ENCODE data around the gene LTBP2.
"Not testable (repeated sequence)": the region's sequence is repeated elsewhere in the genome, so short reads cannot be mapped to it uniquely, and the experiment has no call there.

The LTBP2 gene

DNA sequence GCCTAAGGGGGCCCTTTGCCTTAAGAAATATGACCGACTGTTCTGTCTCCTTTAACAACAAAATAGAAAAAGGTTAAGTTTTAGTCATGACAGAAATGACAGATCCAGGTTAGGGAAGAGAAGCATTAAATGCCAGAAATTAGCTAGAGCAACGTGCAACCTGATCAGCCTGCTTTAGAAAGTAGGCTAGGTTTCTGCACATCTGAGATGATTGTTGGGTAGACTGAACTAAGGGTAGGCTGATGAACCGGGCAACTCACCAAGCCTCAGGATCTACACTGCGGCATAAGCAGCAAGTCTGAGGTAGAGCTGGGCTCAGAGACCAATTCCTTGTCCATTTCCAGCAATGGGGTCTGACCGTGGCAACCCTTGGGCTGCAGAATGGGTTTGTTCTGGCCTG is 148.3 kb downstream of the LTBP2 start:
- no peak for DNase-seq (ENCODE audit: low spot score)
- in situ Hi-C loops (cut with MboI; ENCODE audit: low pct_unique_long_range_greater_than_20kb, low sequenced_read_pairs, unreplicated experiment) = no loop called here
- TF ChIP-seq, protein P1, sequence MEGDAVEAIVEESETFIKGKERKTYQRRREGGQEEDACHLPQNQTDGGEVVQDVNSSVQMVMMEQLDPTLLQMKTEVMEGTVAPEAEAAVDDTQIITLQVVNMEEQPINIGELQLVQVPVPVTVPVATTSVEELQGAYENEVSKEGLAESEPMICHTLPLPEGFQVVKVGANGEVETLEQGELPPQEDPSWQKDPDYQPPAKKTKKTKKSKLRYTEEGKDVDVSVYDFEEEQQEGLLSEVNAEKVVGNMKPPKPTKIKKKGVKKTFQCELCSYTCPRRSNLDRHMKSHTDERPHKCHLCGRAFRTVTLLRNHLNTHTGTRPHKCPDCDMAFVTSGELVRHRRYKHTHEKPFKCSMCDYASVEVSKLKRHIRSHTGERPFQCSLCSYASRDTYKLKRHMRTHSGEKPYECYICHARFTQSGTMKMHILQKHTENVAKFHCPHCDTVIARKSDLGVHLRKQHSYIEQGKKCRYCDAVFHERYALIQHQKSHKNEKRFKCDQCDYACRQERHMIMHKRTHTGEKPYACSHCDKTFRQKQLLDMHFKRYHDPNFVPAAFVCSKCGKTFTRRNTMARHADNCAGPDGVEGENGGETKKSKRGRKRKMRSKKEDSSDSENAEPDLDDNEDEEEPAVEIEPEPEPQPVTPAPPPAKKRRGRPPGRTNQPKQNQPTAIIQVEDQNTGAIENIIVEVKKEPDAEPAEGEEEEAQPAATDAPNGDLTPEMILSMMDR (IDR thresholded peaks at IDR 0.05; ENCODE audit: extremely low read depth, insufficient read depth, missing control alignments) = no peak

GRCh38 chr14:74462993-74463392 is 149.0 kb downstream of the LTBP2 start:
- TF ChIP-seq, protein P1 (IDR thresholded peaks at IDR 0.05; ENCODE audit: extremely low read depth, insufficient read depth, missing control alignments) = no peak
- in situ Hi-C loops (cut with MboI; ENCODE audit: low pct_unique_long_range_greater_than_20kb, low sequenced_read_pairs, unreplicated experiment) = no loop called here
- no peak for DNase-seq (ENCODE audit: low spot score)

DNA sequence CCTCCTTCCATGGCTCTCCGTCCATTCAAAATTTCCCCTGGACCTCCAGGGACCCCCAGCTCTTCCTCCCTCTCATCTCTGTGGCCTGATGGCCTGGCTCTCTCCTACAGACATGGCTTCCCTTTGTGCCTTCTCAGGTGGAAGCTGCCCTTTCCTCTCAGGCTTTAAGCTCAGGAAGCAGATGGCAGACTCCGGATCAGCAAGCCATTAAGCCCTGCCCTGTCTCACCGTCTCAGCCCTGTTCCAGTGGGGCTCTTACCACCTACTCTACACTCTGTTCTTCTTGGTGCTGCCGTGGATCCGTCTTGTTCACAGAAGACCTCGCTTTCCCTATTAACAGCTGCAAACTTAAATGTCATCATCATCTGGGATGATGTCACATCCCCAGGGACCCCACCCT is 152.1 kb downstream of the LTBP2 start:
- TF ChIP-seq, protein P1 (IDR thresholded peaks at IDR 0.05; ENCODE audit: extremely low read depth, insufficient read depth, missing control alignments) = no peak
- in situ Hi-C loops (cut with MboI; ENCODE audit: low pct_unique_long_range_greater_than_20kb, low sequenced_read_pairs, unreplicated experiment) = no loop called here
- no peak for DNase-seq (ENCODE audit: low spot score)

- in situ Hi-C loops (cut with MboI; ENCODE audit: low pct_unique_long_range_greater_than_20kb, low sequenced_read_pairs, unreplicated experiment) = no loop called here
- TF ChIP-seq, protein P1 (IDR thresholded peaks at IDR 0.05; ENCODE audit: extremely low read depth, insufficient read depth, missing control alignments) = peak; percentile 62
- peak; percentile 50 for DNase-seq (ENCODE audit: low spot score)
These were observed 152.6 kb downstream of the LTBP2 start for GRCh38 chr14:74459289-74459946.

DNA sequence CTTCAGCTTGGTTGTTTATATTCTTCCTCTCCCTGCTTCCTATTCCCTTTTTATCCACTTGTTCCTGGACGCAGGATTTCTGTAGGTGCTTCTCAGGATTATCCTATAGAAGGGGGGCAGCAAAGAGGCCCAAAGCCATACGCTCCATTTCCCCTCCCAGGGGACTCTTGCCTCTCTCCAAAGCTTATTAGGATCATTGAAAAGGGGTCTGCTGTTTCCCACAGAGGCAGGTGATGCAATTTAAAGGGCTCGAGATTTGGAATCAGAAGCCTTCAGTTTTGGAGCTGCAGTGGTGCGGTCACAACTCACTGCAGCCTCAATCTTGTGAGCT is 154.5 kb downstream of the LTBP2 start:
- in situ Hi-C loops (cut with MboI; ENCODE audit: low pct_unique_long_range_greater_than_20kb, low sequenced_read_pairs, unreplicated experiment) = no loop called here
- no peak for DNase-seq (ENCODE audit: low spot score)
- TF ChIP-seq, protein P1 (IDR thresholded peaks at IDR 0.05; ENCODE audit: extremely low read depth, insufficient read depth, missing control alignments) = no peak

DNA sequence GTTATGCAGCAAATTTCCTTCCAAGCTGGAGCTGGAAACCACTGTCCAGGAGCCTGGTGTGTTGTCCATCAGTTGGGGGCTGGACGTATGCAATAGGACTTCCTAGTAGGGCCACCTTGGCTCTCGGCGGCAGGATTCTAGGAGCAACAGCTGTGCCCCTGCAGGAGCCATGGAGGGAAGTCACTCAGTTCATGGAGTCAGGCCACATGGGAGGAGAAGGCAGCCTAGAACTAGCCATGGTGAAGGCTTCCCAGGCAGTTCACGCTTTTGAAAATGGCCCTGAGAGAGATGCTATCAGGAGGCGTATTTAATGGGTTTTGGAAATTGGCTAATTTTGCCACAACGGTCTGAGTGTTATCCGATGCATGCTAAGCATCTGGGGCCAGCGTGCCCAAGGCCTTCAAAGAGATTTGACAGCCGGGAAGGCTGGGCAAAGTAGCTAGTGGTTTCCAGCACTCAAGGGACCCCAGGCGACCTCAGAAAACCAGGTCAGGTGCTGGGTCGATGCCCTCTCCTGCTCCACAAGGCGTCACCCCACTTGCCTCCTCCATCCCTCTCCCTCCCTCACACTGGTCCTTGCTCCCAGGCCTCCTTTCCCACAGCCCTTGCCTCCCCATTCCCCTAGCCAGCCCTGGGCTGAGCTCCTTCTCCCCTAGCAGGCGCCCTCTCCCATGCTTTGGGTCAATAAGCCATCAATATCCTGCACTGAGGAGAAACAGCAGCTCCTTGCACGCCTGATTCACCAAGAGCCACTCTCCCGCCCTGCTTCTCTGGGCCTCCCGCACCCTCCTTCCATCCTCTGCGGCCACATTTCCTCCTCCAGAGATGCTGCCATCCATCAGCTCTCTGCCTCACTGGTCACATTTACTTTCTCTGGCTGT is 155.1 kb downstream of the LTBP2 start:
- DNase-seq (ENCODE audit: low spot score) = no peak
- in situ Hi-C loops (cut with MboI; ENCODE audit: low pct_unique_long_range_greater_than_20kb, low sequenced_read_pairs, unreplicated experiment) = no loop called here
- TF ChIP-seq, protein P1 (IDR thresholded peaks at IDR 0.05; ENCODE audit: extremely low read depth, insufficient read depth, missing control alignments) = no peak

DNA sequence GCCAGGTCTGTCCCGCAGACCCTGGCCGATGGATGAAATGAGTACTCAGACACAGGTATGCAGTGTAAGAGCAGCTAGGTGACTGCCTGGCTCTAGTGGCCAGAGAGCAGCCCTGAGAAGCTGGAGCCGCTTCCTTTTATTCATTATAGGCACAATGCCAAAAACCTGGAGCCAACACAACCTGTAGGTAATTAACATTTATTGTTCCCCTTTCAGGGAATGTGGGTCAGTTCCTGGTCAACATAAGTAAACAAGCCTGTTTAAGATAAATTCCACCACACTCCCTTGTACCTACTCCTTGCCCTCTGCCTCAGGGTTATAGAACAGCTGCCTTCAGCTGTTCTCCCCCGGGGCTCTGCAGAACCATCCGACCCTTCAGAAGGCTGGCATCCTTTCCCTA is 157.6 kb downstream of the LTBP2 start:
- DNase-seq (ENCODE audit: low spot score); in situ Hi-C loops (cut with MboI; ENCODE audit: low pct_unique_long_range_greater_than_20kb, low sequenced_read_pairs, unreplicated experiment): not testable (repeated sequence)
